GM12878 (cell line): ENCODE data around the gene LCN1. TPM values are rescaled to one million over a fixed set of nuclear protein-coding genes. Genes with fewer than 3 reads are reported as not detected.

Experiments
- ATAC-seq: fragments of 200-7000 bp; cut with Tn5 transposase; 3 replicates; pipeline ENCODE4 v1.9.1; 2020; ENCODE audit warnings: mild to moderate bottlenecking, moderate library complexity
- BruUV-seq: library from RNA; stranded (reverse); fragments of 400-500 nt; replicated peaks from 2 replicates; lab custom pipeline; 2021; lab: Mats Ljungman, UMichigan
- CTCF ChIA-PET: fragments of 300-600 bp; sonication (Branson Sonifier 250); formaldehyde crosslinking; extraction: SDS; loops from one replicate; lab custom pipeline; 2021; ENCODE audit warnings: inconsistent platforms; lab: Yijun Ruan, JAX
- POLR2A ChIA-PET: fragments of 350-600 bp; formaldehyde crosslinking; extraction: SDS; loops from one replicate; lab custom pipeline; 2021; ENCODE audit warnings: inconsistent platforms; lab: Charles Lee
- RAD21 ChIA-PET: fragments of 300-600 bp; sonication (Branson Sonifier 250); formaldehyde crosslinking; loops from one replicate; lab custom pipeline; 2023; ENCODE audit warnings: antibody characterized with exemption; ENCODE audit not compliant: unreplicated experiment; lab: Charles Lee
- SMC1A ChIA-PET: fragments of 300-600 bp; sonication (Branson Sonifier 250); formaldehyde crosslinking; loops from one replicate; lab custom pipeline; 2023; ENCODE audit not compliant: unreplicated experiment, uncharacterized antibody; lab: Charles Lee
- DNase-seq: peaks from one replicate; pipeline ENCODE4 v3.0.0-alpha.2; 2011; ENCODE audit warnings: low read depth, low spot score
- FAIRE-seq: peaks from 3 replicates; lab custom pipeline; 2011; peaks lifted over from hg19 to GRCh38; lab: Jason Lieb, UNC
- H2AFZ ChIP-seq: 2 replicates; pipeline ENCODE4 v1.6.0; 2011; ENCODE audit warnings: low read depth, low read length, control low read depth; ENCODE audit not compliant: control insufficient read depth
- H3K27ac ChIP-seq: 2 replicates; pipeline ENCODE4 v1.5.1; 2011; ENCODE audit warnings: control low read depth; ENCODE audit not compliant: control insufficient read depth, insufficient read depth
- H3K27me3 ChIP-seq, 2 experiments: replicated peaks in 1 of 2; 2 replicates each; pipeline versions ENCODE4 v1.6.0 to v1.6.1; 2011; ENCODE audit warnings: low read length in 1 of 2; ENCODE audit not compliant: control insufficient read depth in 2 of 2, insufficient read depth in 2 of 2
- H3K36me3 ChIP-seq, 2 experiments: 2 replicates each; pipeline ENCODE4 v1.5.1; 2011; ENCODE audit warnings: low read length in 1 of 2; ENCODE audit not compliant: control insufficient read depth in 2 of 2, insufficient read depth in 2 of 2
- H3K4me1 ChIP-seq: 2 replicates; pipeline ENCODE4 v1.6.1; 2011; ENCODE audit warnings: mild to moderate bottlenecking, low read length, moderate library complexity, mixed read lengths; ENCODE audit not compliant: control insufficient read depth, insufficient read depth
- H3K4me2 ChIP-seq: 2 replicates; pipeline ENCODE4 v1.6.0; 2011; ENCODE audit warnings: control low read depth; ENCODE audit not compliant: control insufficient read depth, insufficient read depth
- H3K4me3 ChIP-seq: fragments of 200-600 bp; sonication (generic); 2 replicates; pipeline ENCODE4 v1.5.1; 2016
- H3K79me2 ChIP-seq: 2 replicates; pipeline ENCODE4 v1.6.0; 2011; ENCODE audit warnings: low read length; ENCODE audit not compliant: control insufficient read depth, insufficient read depth
- H3K9ac ChIP-seq: 2 replicates; pipeline ENCODE4 v1.8.0; 2011; ENCODE audit warnings: low read length, control low read depth, mixed read lengths; ENCODE audit not compliant: control insufficient read depth, insufficient read depth
- H3K9me3 ChIP-seq: replicated peaks from 3 replicates; pipeline ENCODE4 v1.5.1; 2011; ENCODE audit warnings: mild to moderate bottlenecking, low read length; ENCODE audit not compliant: control insufficient read depth, insufficient read depth
- H4K20me1 ChIP-seq: 2 replicates; pipeline ENCODE4 v1.6.0; 2011; ENCODE audit not compliant: control insufficient read depth, insufficient read depth
- CHD4 ChIP-seq: fragments of 200-600 bp; sonication (generic); IDR thresholded peaks from 2 replicates; pipeline ENCODE4 v1.6.1; 2016; ENCODE audit warnings: mild to moderate bottlenecking
- GATAD2B ChIP-seq: fragments of 450-650 bp; conservative IDR thresholded peaks from 2 replicates; pipeline ENCODE4 v1.6.1; 2017; ENCODE audit warnings: low read depth, mild to moderate bottlenecking, moderate library complexity
- STAT1 ChIP-seq: fragments of 450-650 bp; conservative IDR thresholded peaks from 2 replicates; pipeline ENCODE4 v1.6.1; 2014; ENCODE audit warnings: antibody characterized with exemption, mild to moderate bottlenecking
- SUPT20H ChIP-seq: IDR thresholded peaks from 2 replicates; pipeline ENCODE4 v1.6.1; 2011; ENCODE audit warnings: low read depth, mild to moderate bottlenecking, low read length, moderate library complexity, borderline replicate concordance; ENCODE audit not compliant: control insufficient read depth
- TAF1 ChIP-seq: IDR thresholded peaks from 2 replicates; pipeline ENCODE4 v1.6.1; 2011; ENCODE audit warnings: mild to moderate bottlenecking, low read depth, low read length, borderline replicate concordance
- TBL1XR1 ChIP-seq: IDR thresholded peaks from 2 replicates; pipeline ENCODE4 v1.6.1; 2012; ENCODE audit warnings: low read depth, low read length, improper control_type of control experiment
- YY1 ChIP-seq: IDR thresholded peaks from 2 replicates; pipeline ENCODE4 v1.6.1; 2011; ENCODE audit warnings: low read depth, mild to moderate bottlenecking, low read length
- ZBED1 ChIP-seq: IDR thresholded peaks from 2 replicates; pipeline ENCODE4 v1.6.1; 2016; ENCODE audit warnings: borderline replicate concordance
- ZBTB11 ChIP-seq: fragments of 450-650 bp; formaldehyde crosslinking; IDR thresholded peaks from 2 replicates; pipeline ENCODE4 v1.5.0; 2022; ENCODE audit warnings: mild to moderate bottlenecking, missing genetic modification characterization
- WGBS: methylation state at CpG from one replicate; pipeline ENCODE4 v1.1.6; 2016; ENCODE audit warnings: low lambda C conversion rate; ENCODE audit not compliant: insufficient replicate concordance, insufficient coverage; ENCODE audit errors: missing lambda C conversion rate; 5-methylcytosine and 5-hydroxymethylcytosine counted together
- in situ Hi-C: fragments of 300-500 bp; cut with MboI; formaldehyde crosslinking; loops from 9 replicates; pipeline ENCODE4 v1.14.3; 2018; ENCODE audit warnings: mixed read lengths
- intact Hi-C: fragments of 100-400 bp; cut with micrococcal nuclease; formaldehyde crosslinking; loops from one replicate; pipeline ENCODE4 v1.14.2; 2022; ENCODE audit not compliant: unreplicated experiment
- polyA plus RNA-seq, 11 experiments: library from polyadenylated mRNA; depleted of rRNA in 4 of 11; unstranded in 6 of 11; stranded (reverse) in 5 of 11; fragments of >200 nt; fragmentation: Nextera tagmentation in 4 of 11; fragmentation: Illumina TruSeq in 1 of 11; extraction: Ambion mirVana in 4 of 11; extraction: Trizol in 1 of 11; gene quantifications; 1 replicate in 1 of 11; 2 replicates in 10 of 11; pipeline versions ENCODE4 v1.2.1 to v1.2.3, GENCODE V29; 2011 to 2016; ENCODE audit warnings: inconsistent platforms in 2 of 11, missing spikeins in 2 of 11, low read depth in 1 of 11
- total RNA-seq, 4 experiments: library from RNA; depleted of rRNA in 3 of 4; stranded (reverse); fragments of >200 nt in 3 of 4; fragmentation: Illumina TruSeq in 1 of 4; extraction: Trizol in 1 of 4; gene quantifications; 2 replicates each; pipeline versions ENCODE4 v1.2.1 to v1.2.3, GENCODE V29; 2013 to 2021

Gene LCN1
- total and polyA plus RNA-seq, 10 of the 15 experiments (the other 5 are each of a cell fraction or from before 2014, with no cell fraction given) = not detected

- Histone ChIP-seq H3K36me3 (no peaks in the 10 kb centered on the region), H3K4me1 (no peaks in the 10 kb centered on the region), H3K27ac (no peak overlapping the region), H3K4me2 (no peak overlapping the region), H3K9me3 (no peaks in the 10 kb centered on the region), H3K79me2 (no peaks in the 10 kb centered on the region), H3K4me3 (no peak overlapping the region), H4K20me1 (no peaks in the 10 kb centered on the region), H3K27me3 (no peaks in the 10 kb centered on the region; a peak in 1 of 4 replicates), H2AFZ (no peak overlapping the region), H3K9ac (no peak overlapping the region)
- in situ Hi-C loops = no loop called here
- ChIA-PET RAD21 (no interaction called here), SMC1A (no interaction called here), POLR2A (no interaction called here), CTCF (no interaction called here)
- WGBS = 0% methylated on average over 1 of the region's 1 CpG
- no peak for TF ChIP-seq TBL1XR1
- TF ChIP-seq STAT1 = no peak
- TF ChIP-seq CHD4 = no peak
- no peak for TF ChIP-seq TAF1
- no peak for TF ChIP-seq ZBED1
- TF ChIP-seq YY1 = no peak
- no peak for TF ChIP-seq GATAD2B
- TF ChIP-seq SUPT20H = no peak
- intact Hi-C loops = no loop called here
- no TSS peak for BruUV-seq
- FAIRE-seq = no peak
- no peak for ATAC-seq
- DNase-seq = no peak
Measured at GRCh38 chr9:135563039-135563476, 41.8 kb downstream of the LCN1 start.

- BruUV-seq = no TSS peak
- H3K27me3 ChIP-seq = no peaks in the 10 kb centered on the region; a peak in 1 of 4 replicates
- no peak overlapping the region for H2AFZ ChIP-seq
- ATAC-seq = no peak
- no peaks in the 10 kb centered on the region for H3K79me2 ChIP-seq
- ChIA-PET CTCF (no interaction called here), SMC1A (no interaction called here), POLR2A (no interaction called here), RAD21 (no interaction called here)
- no peak for FAIRE-seq
- no peak overlapping the region for H3K4me3 ChIP-seq
- no peaks in the 10 kb centered on the region for H3K9me3 ChIP-seq
- no peaks in the 10 kb centered on the region for H3K36me3 ChIP-seq
- WGBS = 35% methylated on average over 12 of the region's 12 CpGs
- H4K20me1 ChIP-seq = no peaks in the 10 kb centered on the region
- in situ Hi-C loops = no loop called here
- H3K9ac ChIP-seq = no peak overlapping the region
- DNase-seq = no peak
- no peaks in the 10 kb centered on the region for H3K4me1 ChIP-seq
- H3K4me2 ChIP-seq = no peak overlapping the region
- no peak overlapping the region for H3K27ac ChIP-seq
- no peak for TF ChIP-seq ZBTB11 (CRISPR knock-in tag)
- TF ChIP-seq, all 136 proteins: peak for 0
- intact Hi-C loops = no loop called here
Measured at GRCh38 chr9:135563858-135564257, 42.6 kb downstream of the LCN1 start.
